Pancreas (tissue), 10 donors: ENCODE measurements around the gene ARHGEF18. TPM values are rescaled to one million over a fixed set of nuclear protein-coding genes. Genes with fewer than 3 reads are reported as not detected.
A peak's percentile ranks its signal among the peaks of the same experiment; 100 is the strongest.

Experiments used
- ATAC-seq, 4 donors: fragments of 200-7000 bp; cut with Tn5 transposase; one replicate each; pipeline versions ENCODE4 v1.8.0 to v1.9.1; 2020; ENCODE audit warnings: mild to moderate bottlenecking in 4 of 4, moderate library complexity in 4 of 4
- DNase-seq, 6 donors: peaks; one replicate each; pipeline ENCODE4 v3.0.0-alpha.2; 2020
- FAIRE-seq: peaks from 2 replicates; lab custom pipeline; 2012; peaks lifted over from hg19 to GRCh38; lab: Jason Lieb, UNC
- H3K27ac ChIP-seq, 4 donors: fragments of 200-600 bp; sonication (generic); 1 replicate in 3 of 4; 2 replicates in 1 of 4; pipeline versions ENCODE4 v1.5.0 to v1.8.0; 2020
- H3K27me3 ChIP-seq, 4 donors: fragments of 200-600 bp; one replicate each; pipeline ENCODE4 v1.8.0; 2021
- H3K36me3 ChIP-seq, 3 donors: fragments of 200-600 bp; sonication (generic) in 1 of 3; one replicate each; pipeline versions ENCODE4 v1.5.0 to v1.8.0; 2020 to 2021
- H3K4me1 ChIP-seq, 3 donors: fragments of 200-600 bp; one replicate each; pipeline ENCODE4 v1.8.0; 2021
- H3K4me3 ChIP-seq, 4 donors: fragments of 200-600 bp; sonication (generic) in 2 of 4; one replicate each; pipeline versions ENCODE4 v1.5.0 to v1.8.0; 2020 to 2021
- H3K9me3 ChIP-seq, 4 donors: fragments of 200-600 bp; one replicate each; pipeline ENCODE4 v1.8.0; 2021
- WGBS, 2 donors: extraction: QIAGEN DNeasy Blood & Tissue Kit; methylation state at CpG; one replicate each; pipeline ENCODE4 v1.1.7; 2013; 5-methylcytosine and 5-hydroxymethylcytosine counted together
- intact Hi-C, 3 donors: fragments of 100-400 bp; cut with DNase I; formaldehyde crosslinking; loops; one replicate each; pipeline versions ENCODE4 v1.11.1 to v1.14.2; 2022
- polyA plus RNA-seq, 2 donors: library from polyadenylated mRNA; stranded (reverse); fragments of 200-250 nt; gene quantifications; one replicate each; pipeline ENCODE4 v1.2.3, GENCODE V29; 2013
- total RNA-seq, 6 donors: library from RNA; stranded (reverse); fragmentation: NEBNext Ultra II Directional in 4 of 6; extraction: Animal tissue kit (Norgen Biotek cat#: 25700) in 4 of 6; gene quantifications; one replicate each; pipeline versions ENCODE4 v1.2.1 to v1.2.4, GENCODE V29; 2021 to 2023
- TF ChIP-seq, protein P1 (sequence below), 4 donors: fragments of 200-600 bp; sonication (generic) in 3 of 4; IDR thresholded peaks; one replicate each; pipeline versions ENCODE4 v1.5.0 to v1.8.0; 2021; ENCODE audit warnings: antibody characterized with exemption in 4 of 4
- donor health status: healthy with polysubstance abuse.
- donor health status: DM: no; HTN: no; CAD: no; lungs with moderate emphysema.
- donor health status: DM: no; HTN: no; CAD: no.
- donor health status: control.
- donor health status: control.
- donor health status: Bipolar disorder and iron deficiency.
- donor health status: DM: yes; HTN: yes; CAD: no.
- donor health status: DM: no; HTN: no; CAD: no.
- donor health status: DM: no; HTN: no; CAD: no.
- donor health status: DM: yes; HTN: yes; CAD: no.

Gene ARHGEF18
- total and polyA plus RNA-seq, 8 donors: 17.1 to 45.4 (median 22.4) TPM

DNA sequence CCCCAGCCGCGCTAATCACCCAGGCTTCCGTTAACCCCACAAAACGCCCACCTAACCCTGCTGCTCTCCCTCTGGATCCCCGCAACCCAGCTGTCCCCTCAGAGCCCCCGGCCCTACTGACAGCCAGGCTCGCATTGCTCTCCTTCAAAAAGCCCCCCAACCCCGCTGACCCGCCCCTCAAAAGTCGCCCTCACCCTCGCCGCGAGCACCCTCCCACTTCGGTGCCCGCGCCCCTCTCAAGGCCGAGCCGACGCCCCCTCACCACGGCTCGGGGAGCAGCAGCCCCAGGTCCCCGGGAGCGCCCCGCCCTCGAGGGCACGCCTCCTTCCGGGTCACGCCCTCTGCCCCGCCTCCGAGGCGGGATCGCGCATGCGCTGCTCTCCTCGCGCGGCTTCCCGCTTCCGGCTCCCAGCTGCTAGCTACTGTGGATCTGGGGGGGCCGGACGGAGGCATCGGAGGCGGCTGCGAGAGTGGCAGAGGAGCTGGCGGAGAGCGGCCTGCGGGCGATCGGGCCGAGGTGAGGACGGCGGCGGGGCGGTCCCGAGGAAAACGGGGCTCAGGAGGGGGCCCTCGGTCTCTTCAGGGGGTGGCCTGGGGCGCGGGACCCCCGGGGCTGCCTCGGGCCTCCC, 46.1 kb downstream of the ARHGEF18 start:
- peaks cover 21 to 36% (median 29%) of the 10 kb centered on the region in 3 donors for H3K4me1 ChIP-seq
- WGBS, 2 donors: 0 to 1% methylated on average over 45 to 61 of the region's 61 CpGs

DNA sequence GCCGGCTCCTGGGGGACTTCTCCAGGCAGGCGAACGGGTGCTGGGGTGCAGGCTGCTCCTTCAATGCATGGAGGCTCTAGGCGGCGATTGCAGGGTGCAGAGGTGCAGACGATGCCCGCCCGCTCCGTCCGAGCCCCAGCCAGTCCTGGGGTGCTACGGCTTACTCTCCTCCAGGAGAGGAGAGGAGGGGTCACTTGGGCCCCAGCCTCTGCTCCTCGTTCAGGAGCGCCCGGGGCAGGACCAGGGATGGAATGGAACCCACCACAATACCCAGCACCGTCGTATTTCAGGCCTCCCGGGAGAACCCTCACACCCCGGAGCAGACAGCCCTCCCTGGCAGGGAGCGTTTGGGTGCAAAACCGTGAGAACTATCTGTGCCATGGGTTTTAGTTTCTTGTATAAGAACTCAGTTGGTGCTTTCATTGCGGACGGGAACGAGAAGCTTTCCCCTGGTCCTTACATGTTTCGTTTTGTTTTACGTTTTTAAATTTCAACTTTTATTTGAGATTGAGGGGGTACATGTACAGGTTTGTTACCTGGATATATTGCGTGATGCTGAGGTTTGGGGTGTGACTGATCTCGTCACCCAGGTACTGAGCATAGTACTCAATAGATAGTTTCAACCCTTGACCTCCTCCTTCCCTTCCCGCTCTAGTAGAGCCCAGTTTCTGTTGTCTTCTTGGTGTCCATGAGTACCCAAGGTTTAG, 46.8 kb downstream of the ARHGEF18 start:
- ATAC-seq (peak; percentile 13 to 36 (median 18)), DNase-seq (no peak), FAIRE-seq (no peak)
- Histone ChIP-seq H3K36me3 (no peaks in the 10 kb centered on the region), H3K9me3 (no peaks in the 10 kb centered on the region), H3K4me3 (peak overlapping the region; percentile 78 to 99 (median 98)), H3K4me1 (peaks cover 24 to 42% (median 35%) of the 10 kb centered on the region in 3 donors), H3K27me3 (no peaks in the 10 kb centered on the region), H3K27ac (peak overlapping the region; percentile 71 to 83 (median 76))
- WGBS, 2 donors: 1% methylated on average over 25 to 28 of the region's 28 CpGs
- intact Hi-C loops: no loop called here
- TF ChIP-seq, protein P1, sequence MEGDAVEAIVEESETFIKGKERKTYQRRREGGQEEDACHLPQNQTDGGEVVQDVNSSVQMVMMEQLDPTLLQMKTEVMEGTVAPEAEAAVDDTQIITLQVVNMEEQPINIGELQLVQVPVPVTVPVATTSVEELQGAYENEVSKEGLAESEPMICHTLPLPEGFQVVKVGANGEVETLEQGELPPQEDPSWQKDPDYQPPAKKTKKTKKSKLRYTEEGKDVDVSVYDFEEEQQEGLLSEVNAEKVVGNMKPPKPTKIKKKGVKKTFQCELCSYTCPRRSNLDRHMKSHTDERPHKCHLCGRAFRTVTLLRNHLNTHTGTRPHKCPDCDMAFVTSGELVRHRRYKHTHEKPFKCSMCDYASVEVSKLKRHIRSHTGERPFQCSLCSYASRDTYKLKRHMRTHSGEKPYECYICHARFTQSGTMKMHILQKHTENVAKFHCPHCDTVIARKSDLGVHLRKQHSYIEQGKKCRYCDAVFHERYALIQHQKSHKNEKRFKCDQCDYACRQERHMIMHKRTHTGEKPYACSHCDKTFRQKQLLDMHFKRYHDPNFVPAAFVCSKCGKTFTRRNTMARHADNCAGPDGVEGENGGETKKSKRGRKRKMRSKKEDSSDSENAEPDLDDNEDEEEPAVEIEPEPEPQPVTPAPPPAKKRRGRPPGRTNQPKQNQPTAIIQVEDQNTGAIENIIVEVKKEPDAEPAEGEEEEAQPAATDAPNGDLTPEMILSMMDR (IDR thresholded peaks at IDR 0.05): no peak

More for the DNA sequence above, 46.1 kb downstream of the ARHGEF18 start:
- TF ChIP-seq, protein P1 (IDR thresholded peaks at IDR 0.05): no peak
- no peaks in the 10 kb centered on the region for H3K36me3 ChIP-seq
- intact Hi-C loops: no loop called here
- DNase-seq (peak; percentile 77 to 98 (median 93)), FAIRE-seq (no peak), ATAC-seq (peak; percentile 86 to 97 (median 95))
- H3K4me3 ChIP-seq: peak overlapping the region; percentile 78 to 99 (median 98)
- no peaks in the 10 kb centered on the region for H3K27me3 ChIP-seq
- peak overlapping the region; percentile 71 to 83 (median 76) for H3K27ac ChIP-seq
- no peaks in the 10 kb centered on the region for H3K9me3 ChIP-seq

DNA sequence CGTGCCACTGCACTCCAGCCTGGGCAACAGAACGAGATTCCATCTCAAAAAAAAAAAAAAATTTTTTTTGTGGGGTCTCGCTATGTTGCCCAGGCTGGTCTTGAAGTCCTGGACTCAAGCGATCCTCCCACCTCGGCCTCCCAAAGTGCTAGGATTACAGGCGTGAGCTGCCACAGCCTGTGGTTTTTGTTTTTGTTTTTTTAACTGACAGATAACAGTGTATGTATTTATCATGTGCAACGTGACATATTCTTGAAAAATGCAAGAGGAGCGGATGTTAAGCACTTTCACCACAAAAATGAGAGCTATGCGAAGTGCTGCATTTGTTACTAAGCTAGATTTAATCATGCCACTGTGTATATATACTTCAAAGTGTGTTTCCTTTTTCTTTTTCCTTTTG, 49.0 kb downstream of the ARHGEF18 start:
- no peak for ATAC-seq
- DNase-seq: no peak
- H3K27me3 ChIP-seq: no peaks in the 10 kb centered on the region
- no peaks in the 10 kb centered on the region for H3K36me3 ChIP-seq
- WGBS, 2 donors: 90 to 91% methylated on average over 9 of the region's 9 CpGs
- peaks cover 26 to 42% (median 38%) of the 10 kb centered on the region in 3 donors for H3K4me1 ChIP-seq
- H3K9me3 ChIP-seq: no peaks in the 10 kb centered on the region
- H3K4me3 ChIP-seq: no peak overlapping the region
- FAIRE-seq: no peak
- H3K27ac ChIP-seq: peak overlapping the region in 2 of 4 donors; percentile 82 to 84
- intact Hi-C loops: no loop called here
- TF ChIP-seq, protein P1 (IDR thresholded peaks at IDR 0.05): no peak

Other genes starting within 250 kb of the ARHGEF18 start
- gene INSR, start 54.5 kb upstream of the ARHGEF18 start, total RNA-seq: 100 to 1,000 TPM in 5 of 6 donors, 10 to 100 TPM in 1; 90.5 to 205 (median 129) TPM
- gene INSR, start 54.5 kb upstream of the ARHGEF18 start, polyA plus RNA-seq: 10 to 100 TPM; 45.1 to 48.7 TPM
- 1 to 10 TPM; 1.5 to 3.2 (median 2.2) TPM for gene PEX11G, start 140.1 kb downstream of the ARHGEF18 start, total RNA-seq
- gene PEX11G, start 140.1 kb downstream of the ARHGEF18 start, polyA plus RNA-seq: 1 to 10 TPM; 5.9 to 6.8 TPM
- 10 to 100 TPM; 22.6 to 33.9 (median 23.3) TPM for gene ZNF358, start 167.2 kb downstream of the ARHGEF18 start, total RNA-seq
- 10 to 100 TPM; 35.5 to 68.8 TPM for gene ZNF358, start 167.2 kb downstream of the ARHGEF18 start, polyA plus RNA-seq
- gene MCOLN1, start 173.7 kb downstream of the ARHGEF18 start, total RNA-seq: 10 to 100 TPM in 2 of 6 donors, 1 to 10 TPM in 4; 6.9 to 16.8 (median 9.3) TPM
- gene MCOLN1, start 173.7 kb downstream of the ARHGEF18 start, polyA plus RNA-seq: 10 to 100 TPM; 33.5 to 35.4 TPM
- 10 to 100 TPM; 25.4 to 65.2 (median 32.8) TPM for gene PNPLA6, start 186.8 kb downstream of the ARHGEF18 start, total RNA-seq
- 10 to 100 TPM; 53.7 to 86.2 TPM for gene PNPLA6, start 186.8 kb downstream of the ARHGEF18 start, polyA plus RNA-seq
- gene CAMSAP3, start 246.9 kb downstream of the ARHGEF18 start, total RNA-seq: 10 to 100 TPM; 12.1 to 25.5 (median 20.6) TPM
- gene CAMSAP3, start 246.9 kb downstream of the ARHGEF18 start, polyA plus RNA-seq: 10 to 100 TPM; 52.6 to 64.5 TPM